ACC112 (cell line): ENCODE results near the gene DNM3.

Source experiments
- H2AFZ ChIP-seq: fragments of 200-600 bp; sonication (generic); one replicate; pipeline ENCODE4 v1.6.0; 2017; ENCODE audit warnings: antibody characterized with exemption, low read length; ENCODE audit not compliant: unreplicated experiment
- H3K27ac ChIP-seq: fragments of 200-600 bp; sonication (generic); 2 replicates; pipeline ENCODE4 v1.5.1; 2014; ENCODE audit warnings: low read depth, mild to moderate bottlenecking, antibody characterized with exemption, low read length, moderate library complexity
- H3K27me3 ChIP-seq: fragments of 200-600 bp; sonication (generic); 2 replicates; pipeline ENCODE4 v1.6.1; 2014; ENCODE audit warnings: mild to moderate bottlenecking, antibody characterized with exemption, low read length, moderate library complexity, mixed read lengths; ENCODE audit not compliant: insufficient read depth
- H3K36me3 ChIP-seq: fragments of 200-600 bp; sonication (generic); 2 replicates; pipeline ENCODE4 v1.6.1; 2016; ENCODE audit warnings: mild to moderate bottlenecking, antibody characterized with exemption, low read length, moderate library complexity, mixed read lengths; ENCODE audit not compliant: insufficient read depth
- H3K4me1 ChIP-seq: fragments of 200-600 bp; sonication (generic); one replicate; pipeline ENCODE4 v1.6.1; 2016; ENCODE audit warnings: low read length, mixed read lengths; ENCODE audit not compliant: insufficient read depth, unreplicated experiment, control insufficient read depth
- H3K4me3 ChIP-seq: fragments of 200-600 bp; sonication (generic); 2 replicates; pipeline ENCODE4 v1.5.1; 2014; ENCODE audit warnings: mild to moderate bottlenecking, low read depth, low read length
- H3K79me2 ChIP-seq: fragments of 200-600 bp; sonication (generic); one replicate; pipeline ENCODE4 v1.6.0; 2016; ENCODE audit warnings: low read length; ENCODE audit not compliant: control insufficient read depth, unreplicated experiment, insufficient read depth

The DNM3 gene

GRCh38 chr1:172382990-172383389, 541.7 kb downstream of the DNM3 start:
- Histone ChIP-seq H3K4me3 (no peak overlapping the region), H3K27ac (no peak overlapping the region), H2AFZ (peak overlapping the region; percentile 76), H3K4me1 (peaks cover 24% of the 10 kb centered on the region), H3K79me2 (no peaks in the 10 kb centered on the region), H3K36me3 (no peaks in the 10 kb centered on the region), H3K27me3 (no peaks in the 10 kb centered on the region)

DNA sequence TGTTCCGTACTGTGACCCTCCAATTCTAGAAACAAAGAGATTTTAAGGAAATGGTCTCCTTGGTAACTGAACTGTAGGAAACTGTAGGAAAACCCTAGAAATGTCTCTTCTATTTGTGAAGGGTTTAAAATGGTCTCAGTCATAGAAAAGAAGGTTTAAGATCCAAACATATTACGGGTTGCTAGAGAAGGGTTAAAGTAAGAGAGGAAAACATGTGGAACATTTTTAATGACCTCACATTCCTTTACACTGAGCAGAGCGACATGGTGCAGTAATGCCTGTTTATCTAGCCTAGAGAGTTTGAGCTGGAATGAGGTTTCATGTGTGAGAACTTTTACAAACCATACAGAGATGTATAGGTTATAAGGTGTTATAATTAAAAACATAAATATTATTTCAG, 542.2 kb downstream of the DNM3 start:
- H3K36me3 ChIP-seq, result no peaks in the 10 kb centered on the region
- no peak overlapping the region for H3K4me3 ChIP-seq
- no peak overlapping the region for H3K27ac ChIP-seq
- no peaks in the 10 kb centered on the region for H3K79me2 ChIP-seq
- H3K27me3 ChIP-seq, result no peaks in the 10 kb centered on the region
- H3K4me1 ChIP-seq, result peaks cover 24% of the 10 kb centered on the region
- H2AFZ ChIP-seq, result peak overlapping the region; percentile 76

- no peak overlapping the region for H2AFZ ChIP-seq
- no peak overlapping the region for H3K4me3 ChIP-seq
- H3K27me3 ChIP-seq, result no peaks in the 10 kb centered on the region
- no peaks in the 10 kb centered on the region for H3K79me2 ChIP-seq
- H3K4me1 ChIP-seq, result peaks cover 24% of the 10 kb centered on the region
- no peaks in the 10 kb centered on the region for H3K36me3 ChIP-seq
- no peak overlapping the region for H3K27ac ChIP-seq
Observed at GRCh38 chr1:172384656-172385055, 543.4 kb downstream of the DNM3 start.

GRCh38 chr1:172386046-172386445, 544.7 kb downstream of the DNM3 start:
- Histone ChIP-seq H3K4me1 (peaks cover 23% of the 10 kb centered on the region), H3K4me3 (no peak overlapping the region), H3K79me2 (no peaks in the 10 kb centered on the region), H3K36me3 (no peaks in the 10 kb centered on the region), H3K27me3 (no peaks in the 10 kb centered on the region), H3K27ac (no peak overlapping the region), H2AFZ (no peak overlapping the region)

GRCh38 chr1:172388490-172388889, 547.2 kb downstream of the DNM3 start:
- H3K79me2 ChIP-seq, result no peaks in the 10 kb centered on the region
- no peak overlapping the region for H2AFZ ChIP-seq
- no peaks in the 10 kb centered on the region for H3K36me3 ChIP-seq
- H3K27me3 ChIP-seq, result no peaks in the 10 kb centered on the region
- no peak overlapping the region for H3K4me3 ChIP-seq
- peaks cover 25% of the 10 kb centered on the region for H3K4me1 ChIP-seq
- H3K27ac ChIP-seq, result no peak overlapping the region

DNA sequence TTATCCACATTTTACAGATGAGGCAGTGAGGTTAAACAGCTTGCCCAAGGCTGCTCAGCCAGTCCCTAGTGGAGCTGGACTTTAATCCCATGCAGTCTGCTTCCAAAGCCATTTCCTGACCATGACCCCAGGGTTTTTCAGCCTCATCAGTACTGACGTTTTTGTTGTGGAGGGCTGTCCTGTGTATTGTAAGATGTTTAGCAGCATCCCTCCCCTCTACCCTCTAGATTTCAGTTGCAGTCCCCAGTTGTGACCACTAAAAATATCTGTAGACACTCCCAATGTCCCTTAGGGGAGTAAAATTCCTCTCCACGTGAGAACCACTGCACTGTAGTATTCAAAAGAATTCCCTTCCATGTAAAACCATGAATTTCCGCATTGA, 549.0 kb downstream of the DNM3 start:
- no peak overlapping the region for H3K27ac ChIP-seq
- H2AFZ ChIP-seq, result peak overlapping the region; percentile 99

DNA sequence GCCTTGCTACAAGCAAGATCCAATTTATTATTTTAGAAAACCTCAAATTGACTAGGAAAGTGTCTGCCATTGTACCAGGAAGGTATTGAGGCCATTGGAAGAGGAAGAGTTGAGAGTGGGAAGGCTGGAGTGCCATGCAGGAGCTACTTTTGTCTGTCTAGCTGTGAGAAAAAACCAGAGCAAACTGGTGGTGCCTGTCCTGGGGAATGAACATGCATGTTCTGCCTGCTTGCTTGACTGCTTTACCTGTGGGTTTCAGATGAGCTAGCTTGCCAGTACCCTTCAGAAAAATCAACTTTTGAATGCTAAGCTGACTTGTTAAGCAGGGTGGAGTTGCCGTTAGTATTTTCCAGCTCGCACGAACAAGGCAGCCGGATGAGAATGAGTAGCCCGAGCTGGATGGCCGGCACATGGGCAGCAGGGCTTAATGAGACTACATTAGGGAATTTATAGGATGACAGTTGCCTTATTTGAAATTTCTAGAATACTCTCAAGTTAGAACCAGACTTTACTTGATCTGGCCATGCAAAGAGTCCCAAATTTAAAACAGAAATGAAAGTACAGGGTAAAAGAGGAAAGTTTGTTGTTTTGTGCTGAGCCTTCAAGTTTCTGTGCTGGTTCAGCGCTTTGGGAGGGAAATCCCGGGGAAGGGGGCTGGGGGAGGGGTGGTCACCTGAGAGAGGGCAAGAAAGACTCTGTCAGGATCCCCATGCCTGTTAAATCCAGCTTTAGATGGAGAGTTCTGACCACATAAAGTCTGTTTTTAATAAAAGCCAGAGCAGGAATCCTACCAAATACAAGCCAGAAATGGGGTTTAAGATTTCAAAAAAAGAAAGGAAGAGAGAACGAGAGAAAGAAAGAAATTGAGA, 549.6 kb downstream of the DNM3 start:
- H3K79me2 ChIP-seq, result no peaks in the 10 kb centered on the region
- H2AFZ ChIP-seq, result peak overlapping the region; percentile 99
- H3K36me3 ChIP-seq, result no peaks in the 10 kb centered on the region
- H3K4me1 ChIP-seq, result peaks cover 26% of the 10 kb centered on the region
- peak overlapping the region; percentile 69 for H3K4me3 ChIP-seq
- H3K27me3 ChIP-seq, result no peaks in the 10 kb centered on the region
- H3K27ac ChIP-seq, result no peak overlapping the region

More for the DNA sequence above, 549.0 kb downstream of the DNM3 start:
- Histone ChIP-seq H3K4me3 (peak overlapping the region; percentile 69), H3K4me1 (peaks cover 26% of the 10 kb centered on the region), H3K79me2 (no peaks in the 10 kb centered on the region), H3K27me3 (no peaks in the 10 kb centered on the region), H3K36me3 (no peaks in the 10 kb centered on the region)

DNA sequence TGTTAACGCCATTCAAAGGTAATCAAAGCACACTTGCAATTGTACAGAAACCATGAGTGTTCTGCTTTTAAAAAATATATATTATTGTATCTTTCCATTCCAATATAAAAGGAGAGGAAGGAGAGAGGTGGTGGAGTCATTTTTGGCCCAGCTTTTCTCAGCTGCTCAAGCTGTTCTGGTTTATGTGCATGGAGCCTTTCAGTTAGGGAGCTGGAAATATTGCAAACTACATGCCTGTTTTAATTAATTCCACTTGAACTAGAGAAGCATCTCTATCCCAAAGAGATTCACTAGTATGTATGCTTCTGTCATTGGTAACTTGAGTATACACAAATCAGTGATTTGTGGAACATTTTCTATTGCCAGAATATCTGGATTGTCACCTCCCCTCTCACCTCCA, 550.7 kb downstream of the DNM3 start:
- H3K4me3 ChIP-seq, result no peak overlapping the region
- H2AFZ ChIP-seq, result no peak overlapping the region
- H3K36me3 ChIP-seq, result no peaks in the 10 kb centered on the region
- no peaks in the 10 kb centered on the region for H3K79me2 ChIP-seq
- no peaks in the 10 kb centered on the region for H3K27me3 ChIP-seq
- no peak overlapping the region for H3K27ac ChIP-seq
- H3K4me1 ChIP-seq, result peaks cover 30% of the 10 kb centered on the region

DNA sequence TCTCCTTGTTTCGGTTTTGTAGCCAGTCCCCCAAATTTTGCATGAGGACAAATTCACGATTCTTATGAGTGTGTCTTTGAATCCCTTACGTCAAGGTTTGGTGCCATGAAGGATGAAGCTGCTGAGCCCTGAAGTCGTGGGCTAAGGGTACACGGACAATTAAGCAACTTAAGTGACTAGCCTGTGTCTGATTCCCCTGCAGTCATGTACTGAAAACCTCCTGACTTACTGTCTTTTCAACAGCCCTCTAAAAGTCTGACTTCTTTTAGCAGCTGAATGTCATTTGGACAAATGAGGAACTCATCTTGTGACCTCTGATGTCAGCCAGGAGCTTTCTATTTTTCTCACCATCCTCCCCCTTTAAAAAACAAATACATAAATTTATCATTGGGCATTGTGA, 552.1 kb downstream of the DNM3 start:
- H3K27ac ChIP-seq, result no peak overlapping the region
- H3K36me3 ChIP-seq, result no peaks in the 10 kb centered on the region
- H2AFZ ChIP-seq, result no peak overlapping the region
- H3K4me3 ChIP-seq, result no peak overlapping the region
- no peaks in the 10 kb centered on the region for H3K79me2 ChIP-seq
- peaks cover 44% of the 10 kb centered on the region for H3K4me1 ChIP-seq
- no peaks in the 10 kb centered on the region for H3K27me3 ChIP-seq

DNA sequence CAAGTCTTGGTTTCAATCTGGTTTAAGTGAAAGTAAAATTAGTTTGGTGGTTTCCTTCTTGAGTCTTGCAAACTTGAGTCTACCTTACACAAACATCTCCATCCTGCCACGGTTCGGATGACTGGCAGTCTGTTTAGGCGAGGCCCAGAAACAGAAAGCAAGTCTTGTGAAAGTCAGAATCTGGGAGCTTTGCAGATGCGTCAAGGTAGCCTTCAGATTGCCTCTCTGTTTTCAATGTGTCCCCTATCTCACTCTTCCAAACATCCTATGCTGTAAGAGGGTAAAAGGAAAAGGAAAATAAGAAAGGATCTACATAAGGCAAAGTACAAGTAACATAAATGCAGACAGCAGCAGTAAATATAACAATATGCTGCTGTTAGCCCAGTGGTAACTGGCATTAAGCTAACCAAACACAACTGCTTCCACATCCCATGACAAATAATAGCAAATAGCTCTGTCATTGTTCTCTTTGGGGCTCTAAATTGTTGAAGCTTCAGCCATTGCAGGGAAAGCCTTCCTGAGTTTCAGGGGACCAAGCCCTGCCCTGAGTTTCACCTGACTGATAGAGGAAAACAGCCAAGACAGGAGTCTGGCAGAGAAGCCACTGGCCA, 552.9 kb downstream of the DNM3 start:
- peaks cover 53% of the 10 kb centered on the region for H3K4me1 ChIP-seq
- no peaks in the 10 kb centered on the region for H3K27me3 ChIP-seq
- H2AFZ ChIP-seq, result peak overlapping the region; percentile 46
- H3K4me3 ChIP-seq, result no peak overlapping the region
- H3K36me3 ChIP-seq, result no peaks in the 10 kb centered on the region
- H3K79me2 ChIP-seq, result no peaks in the 10 kb centered on the region
- no peak overlapping the region for H3K27ac ChIP-seq

DNA sequence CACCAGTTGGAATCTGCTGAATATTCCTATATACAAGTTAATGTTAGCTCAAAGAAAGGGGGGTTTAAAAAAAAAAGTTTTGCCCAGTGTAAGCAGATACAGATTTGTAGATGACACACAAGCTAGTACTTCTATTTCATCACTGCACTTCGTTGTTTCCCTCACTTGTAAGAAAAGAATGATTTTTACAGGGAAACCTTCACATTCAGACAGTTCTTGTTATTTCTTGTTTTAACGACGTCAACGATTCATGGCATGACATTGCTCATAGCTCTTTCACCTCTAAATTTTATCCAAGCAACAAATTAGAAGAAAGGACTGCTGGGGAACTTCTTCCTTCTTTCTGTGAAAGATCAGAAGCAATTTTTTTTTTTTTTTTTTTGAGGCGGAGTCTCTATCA, 553.5 kb downstream of the DNM3 start:
- Histone ChIP-seq H2AFZ (no peak overlapping the region), H3K27ac (no peak overlapping the region), H3K4me1 (peaks cover 56% of the 10 kb centered on the region)

More for the DNA sequence above, 553.5 kb downstream of the DNM3 start:
- Histone ChIP-seq H3K79me2 (no peaks in the 10 kb centered on the region), H3K36me3 (no peaks in the 10 kb centered on the region), H3K27me3 (no peaks in the 10 kb centered on the region), H3K4me3 (no peak overlapping the region)
